Measurements from ENCODE around the gene MYO19. TPM values are rescaled to one million over a fixed set of nuclear protein-coding genes. Genes with fewer than 3 reads are reported as not detected.

MYO19 gene
- total and polyA plus RNA-seq, 2 of the 4 experiments (the other 2 are of a cell fraction): 35.8 to 55.6 TPM

DNA sequence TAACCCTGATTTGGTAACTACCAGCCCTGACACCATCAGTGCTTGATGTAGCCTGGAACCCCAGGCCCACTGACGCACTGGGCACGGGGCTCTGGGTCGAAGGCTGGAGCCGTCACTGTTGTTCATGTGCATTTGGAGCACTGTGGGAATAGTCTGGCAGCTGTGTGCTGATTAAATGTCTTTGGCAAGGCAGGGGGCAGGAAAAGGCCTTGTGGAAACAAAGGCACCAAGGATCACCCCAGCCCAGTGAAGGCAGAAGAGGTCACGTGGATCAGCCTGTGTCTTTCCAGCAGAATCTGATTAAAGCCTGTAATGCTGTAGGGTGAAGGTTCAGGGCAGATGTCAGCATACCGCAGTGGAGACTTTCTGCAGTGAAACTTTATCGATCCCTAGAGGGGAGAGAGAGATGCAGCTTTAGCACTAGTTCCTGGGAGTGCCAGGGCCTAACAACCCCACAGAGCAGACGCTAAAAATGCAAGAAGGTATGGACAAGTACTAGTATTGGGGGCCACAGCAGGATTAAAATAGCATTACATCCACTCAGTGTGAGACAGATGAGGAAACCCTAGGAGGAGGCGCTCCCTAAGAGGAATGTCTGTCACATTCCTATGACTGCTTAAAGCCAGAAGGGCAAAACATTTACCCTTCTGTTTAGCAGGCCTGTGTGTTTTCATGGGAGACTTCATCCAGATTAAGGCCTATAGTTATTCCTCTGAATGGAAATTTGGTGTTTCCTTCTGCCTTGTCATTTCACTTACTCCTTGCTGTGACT, 38.5 kb downstream of the MYO19 start:
- dilution Hi-C loops (cut with HindIII; ENCODE audit: low sequenced_read_pairs, unreplicated experiment) (no loop called here), intact Hi-C loops (cut with micrococcal nuclease) (loop anchor here (2.0 kb wide), 1 partner anchor 39 kb away; the partner anchor contains the start of genes MYO19 and PIGW), in situ Hi-C loops (cut with MboI; ENCODE audit: low sequenced_read_pairs) (no loop called here)
- H2AK9ac ChIP-seq (replicated peaks; ENCODE audit: low read depth, low read length, poor library complexity): no peak overlapping the region
- H3K4me3 ChIP-seq (ENCODE audit: insufficient read depth, low read depth, low read length): no peak overlapping the region
- no peak overlapping the region for H3K18ac ChIP-seq (ENCODE audit: low read depth, low read length)
- no peak overlapping the region for H2BK120ac ChIP-seq (ENCODE audit: low read depth, low read length)
- H2BK15ac ChIP-seq (ENCODE audit: low read depth, low read length): no peak overlapping the region
- no peak overlapping the region for H4K91ac ChIP-seq (ENCODE audit: insufficient read depth, low read depth, low read length)
- no peak overlapping the region for H3K4ac ChIP-seq (ENCODE audit: low read depth, low read length)
- ChIA-PET CTCF (no interaction called here), POLR2A (ENCODE audit: unreplicated experiment) (no interaction called here)
- peaks cover 53% of the 10 kb centered on the region for H3K36me3 ChIP-seq (ENCODE audit: control insufficient read depth, insufficient read depth, low read length)
- no peak overlapping the region for H3K9ac ChIP-seq (ENCODE audit: low read depth, low read length)
- no peak overlapping the region for H2AFZ ChIP-seq (replicated peaks; ENCODE audit: low read length, poor library complexity)
- H2AK5ac ChIP-seq (ENCODE audit: low read depth, low read length): no peak overlapping the region
- H4K5ac ChIP-seq (ENCODE audit: low read depth, low read length): no peak overlapping the region
- H3K23ac ChIP-seq (ENCODE audit: low read depth, low read length): no peak overlapping the region
- H2BK5ac ChIP-seq (ENCODE audit: low read depth, low read length, poor library complexity, severe bottlenecking): no peak overlapping the region
- BruUV-seq (replicated peaks): no TSS peak
- H3K14ac ChIP-seq (replicated peaks; ENCODE audit: low read depth, low read length): no peak overlapping the region
- H4K8ac ChIP-seq (ENCODE audit: low read depth in 2 of 2, low read length in 2 of 2): no peak overlapping the region
- TF ChIP-seq MXI1 (IDR thresholded peaks at IDR 0.05; ENCODE audit: borderline replicate concordance, low read depth, low read length): no peak
- TF ChIP-seq CEBPB (IDR thresholded peaks at IDR 0.05; ENCODE audit: low read depth, low read length): no peak
- TF ChIP-seq POLR2A (IDR thresholded peaks at IDR 0.05; ENCODE audit: low read depth, low read length): no peak
- TF ChIP-seq RFX5 (IDR thresholded peaks at IDR 0.05; ENCODE audit: low read depth, low read length): no peak
- peaks cover 2% of the 10 kb centered on the region; the same call in 1 of the 2 replicates for H3K9me1 ChIP-seq (ENCODE audit: insufficient read depth, low read length)
- WGBS, 2 experiments (ENCODE audit: extremely low coverage in 2 of 2, insufficient read length in 1 of 2): 100% methylated on average over 1 of the region's 9 CpGs; no CpG with 5 or more reads in 1 of the 2 experiments
- no peak overlapping the region for H2BK20ac ChIP-seq (ENCODE audit: low read depth, low read length)
- no peaks in the 10 kb centered on the region; the same call in 1 of the 2 replicates for H4K20me1 ChIP-seq (ENCODE audit: insufficient read depth, low read length)
- no peak overlapping the region for H3K4me2 ChIP-seq (ENCODE audit: low read depth, low read length)
- no peaks in the 10 kb centered on the region for H3K27me3 ChIP-seq (ENCODE audit: control insufficient read depth, insufficient read depth, low read length)
- no peaks in the 10 kb centered on the region for H3K4me1 ChIP-seq (ENCODE audit: control insufficient read depth, insufficient read depth, low read length)
- peaks cover 19 to 21% of the 10 kb centered on the region in 2 experiments for H3K79me1 ChIP-seq (ENCODE audit: low read depth in 1 of 2, low read length in 2 of 2)
- H3K56ac ChIP-seq (ENCODE audit: extremely low read depth, insufficient read depth, low read length): no peak overlapping the region
- H3K9me3 ChIP-seq (ENCODE audit: control insufficient read depth, insufficient read depth, low read length): no peaks in the 10 kb centered on the region
- no peak overlapping the region for H3K27ac ChIP-seq (ENCODE audit: insufficient read depth, low read length)
- DNase-seq (peak; percentile 16), ATAC-seq (ENCODE audit: low read depth) (peak; percentile 74)

Data from IMR-90 (cell line).